K562 (cell line): ENCODE measurements around the gene EPHX1. TPM values are rescaled to one million over a fixed set of nuclear protein-coding genes. Genes with fewer than 3 reads are reported as not detected.

Source experiments
- ATAC-seq: fragments of 200-7000 bp; cut with Tn5 transposase; 3 replicates; pipeline ENCODE4 v1.9.1; 2020; ENCODE audit warnings: moderate library complexity
- BruUV-seq: library from RNA; stranded (reverse); fragments of 400-500 nt; replicated peaks from 2 replicates; lab custom pipeline; 2021; lab: Mats Ljungman, UMichigan
- CTCF ChIA-PET: fragments of 300-600 bp; formaldehyde crosslinking; extraction: SDS; loops from one replicate; lab custom pipeline; 2021; ENCODE audit warnings: low intra/inter-chr PET ratio; lab: Yijun Ruan, JAX
- POLR2A ChIA-PET: fragments of 300-600, 350-650 bp; sonication (Branson Sonifier 250); formaldehyde crosslinking; extraction: SDS; loops from one replicate; lab custom pipeline; 2021; ENCODE audit warnings: antibody characterized with exemption, inconsistent platforms; lab: Yijun Ruan, JAX
- DNase-seq, 4 experiments: peaks; one replicate each; pipeline versions ENCODE4 v3.0.0 to v3.0.0-alpha.2; 2011 to 2018; ENCODE audit warnings: low spot score in 3 of 4, mixed read lengths in 3 of 4; ENCODE audit errors: extremely low read depth in 1 of 4
- FAIRE-seq: peaks from 2 replicates; lab custom pipeline; 2011; peaks lifted over from hg19 to GRCh38; lab: Jason Lieb, UNC
- H2AFZ ChIP-seq: 2 replicates; pipeline ENCODE4 v1.6.0; 2011; ENCODE audit warnings: low read depth, low read length, control low read depth, inconsistent platforms
- H3K27ac ChIP-seq: fragments of 200-600 bp; 3 replicates; pipeline ENCODE4 v1.8.0; 2011; ENCODE audit warnings: low read depth, mild to moderate bottlenecking, control low read depth, inconsistent platforms, low read length, moderate library complexity, mixed read lengths; ENCODE audit errors: extremely low read depth
- H3K27me3 ChIP-seq, 2 experiments: fragments of 300-600 bp in 1 of 2; 2 replicates in 1 of 2; 3 replicates in 1 of 2; pipeline versions ENCODE4 v1.6.0 to v1.8.0; 2011; ENCODE audit warnings: inconsistent platforms in 2 of 2, low read length in 2 of 2, mild to moderate bottlenecking in 1 of 2, mixed read lengths in 1 of 2, moderate library complexity in 1 of 2; ENCODE audit not compliant: control insufficient read depth in 2 of 2, insufficient read depth in 2 of 2
- H3K36me3 ChIP-seq: fragments of 300-600 bp; 3 replicates; pipeline ENCODE4 v1.8.0; 2011; ENCODE audit warnings: mild to moderate bottlenecking, low read length, inconsistent platforms; ENCODE audit not compliant: control insufficient read depth, insufficient read depth
- H3K4me1 ChIP-seq, 2 experiments: fragments of 200-600 bp in 1 of 2; replicated peaks in 1 of 2; 2 replicates in 1 of 2; 3 replicates in 1 of 2; pipeline versions ENCODE4 v1.5.1 to v1.8.0; 2011; ENCODE audit warnings: inconsistent platforms in 2 of 2, low read length in 2 of 2, mild to moderate bottlenecking in 1 of 2, mixed read lengths in 1 of 2, moderate library complexity in 1 of 2; ENCODE audit not compliant: control insufficient read depth in 2 of 2, insufficient read depth in 2 of 2
- H3K4me2 ChIP-seq: 2 replicates; pipeline ENCODE4 v1.6.1; 2011; ENCODE audit warnings: low read length, control low read depth, inconsistent platforms, mixed read lengths; ENCODE audit not compliant: insufficient read depth
- H3K4me3 ChIP-seq: fragments of 200-600 bp; sonication (generic), shearing (Covaris generic); 2 replicates; pipeline ENCODE4 v1.5.1; 2016; ENCODE audit warnings: control low read depth, inconsistent platforms
- H3K79me2 ChIP-seq: fragments of 200-600 bp; 3 replicates; pipeline ENCODE4 v1.8.0; 2011; ENCODE audit warnings: low read length, inconsistent platforms; ENCODE audit not compliant: control insufficient read depth, insufficient read depth
- H3K9ac ChIP-seq, 2 experiments: 2 replicates each; pipeline versions ENCODE4 v1.6.0 to v1.6.1; 2011; ENCODE audit warnings: low read depth in 2 of 2, low read length in 2 of 2, control low read depth in 1 of 2, inconsistent platforms in 1 of 2, mild to moderate bottlenecking in 1 of 2, mixed read lengths in 1 of 2; ENCODE audit not compliant: insufficient read depth in 1 of 2
- H3K9me1 ChIP-seq: one replicate; pipeline ENCODE4 v1.6.0; 2011; ENCODE audit warnings: inconsistent platforms, mild to moderate bottlenecking, low read length, moderate library complexity; ENCODE audit not compliant: control insufficient read depth, insufficient read depth
- H3K9me3 ChIP-seq: replicated peaks from 2 replicates; pipeline ENCODE4 v1.5.1; 2011; ENCODE audit warnings: low read depth, low read length, inconsistent platforms; ENCODE audit not compliant: control insufficient read depth, insufficient read depth
- H4K20me1 ChIP-seq: replicated peaks from 2 replicates; pipeline ENCODE4 v1.6.1; 2011; ENCODE audit warnings: low read length, inconsistent platforms, mixed read lengths; ENCODE audit not compliant: control insufficient read depth, insufficient read depth
- DIDO1 ChIP-seq: fragments of 450-650 bp; IDR thresholded peaks from 2 replicates; pipeline ENCODE4 v1.6.1; 2016; ENCODE audit warnings: low read depth, missing biosample characterization, missing genetic modification characterization
- DMBX1 ChIP-seq: fragments of 250-450 bp; sonication (Bioruptor Pico); IDR thresholded peaks from 2 replicates; pipeline ENCODE4 v1.8.0; 2022; ENCODE audit warnings: inconsistent platforms, mild to moderate bottlenecking, moderate library complexity, borderline replicate concordance
- FOXK2 ChIP-seq, 2 experiments: fragments of 450-650 bp; IDR thresholded peaks in 1 of 2; conservative IDR thresholded peaks in 1 of 2; 2 replicates each; pipeline ENCODE4 v1.6.1; 2016; ENCODE audit warnings: low read depth in 2 of 2, mild to moderate bottlenecking in 1 of 2
- GABPA ChIP-seq: fragments of 200-800 bp; sonication (Bioruptor generic); conservative IDR thresholded peaks from 2 replicates; pipeline ENCODE4 v1.6.1; 2016; ENCODE audit warnings: low read depth, missing genetic modification characterization, missing compliant biosample characterization
- SFPQ ChIP-seq: fragments of 200-400 bp; formaldehyde crosslinking; IDR thresholded peaks from 2 replicates; pipeline ENCODE4 v1.6.1; 2017; ENCODE audit warnings: mild to moderate bottlenecking, low read depth, low read length, moderate library complexity
- ZFX ChIP-seq: sonication (generic); formaldehyde crosslinking; IDR thresholded peaks from 2 replicates; pipeline ENCODE4 v1.8.0; 2022; ENCODE audit warnings: mild to moderate bottlenecking, missing genetic modification reagents, moderate library complexity
- ZNF347 ChIP-seq: fragments of 450-650 bp; formaldehyde crosslinking; IDR thresholded peaks from 2 replicates; pipeline ENCODE4 v1.4.0; 2020; ENCODE audit warnings: low read depth, mild to moderate bottlenecking, moderate library complexity
- ZNF830 ChIP-seq: fragments of 250-450 bp; sonication (Bioruptor Pico); IDR thresholded peaks from 2 replicates; pipeline ENCODE4 v1.5.0; 2021; ENCODE audit warnings: mild to moderate bottlenecking
- WGBS: fragments of 100-300 bp; shearing (Covaris generic); methylation state at CpG from one replicate; pipeline ENCODE4 v1.1.6; 2016; ENCODE audit warnings: low coverage, mixed read lengths; ENCODE audit not compliant: insufficient coverage; ENCODE audit errors: missing lambda C conversion rate; 5-methylcytosine and 5-hydroxymethylcytosine counted together
- in situ Hi-C: fragments of 300-500 bp; cut with MboI; formaldehyde crosslinking; loops from 4 replicates; pipeline ENCODE4 v1.15.0; 2018; ENCODE audit warnings: inconsistent platforms, mixed read lengths
- intact Hi-C: fragments of 100-400 bp; cut with micrococcal nuclease; formaldehyde crosslinking; loops from 2 replicates; pipeline ENCODE4 v1.14.2; 2022
- polyA plus RNA-seq, 8 experiments: library from polyadenylated mRNA; depleted of rRNA in 4 of 8; stranded (reverse) in 5 of 8; unstranded in 3 of 8; fragments of >200 nt; fragmentation: Nextera tagmentation in 2 of 8; fragmentation: Illumina TruSeq in 1 of 8; extraction: Ambion mirVana in 2 of 8; extraction: Trizol in 1 of 8; gene quantifications; 2 replicates each; pipeline versions ENCODE4 v1.2.1 to v1.2.3, GENCODE V29; 2011 to 2014; ENCODE audit warnings: inconsistent platforms in 1 of 8, missing spikeins in 1 of 8
- total RNA-seq, 7 experiments: library from RNA; depleted of rRNA in 6 of 7; stranded (reverse); fragments of >200 nt in 6 of 7; fragmentation: Illumina TruSeq in 2 of 7; extraction: Trizol in 2 of 7; gene quantifications; 2 replicates each; pipeline versions ENCODE4 v1.2.1 to v1.2.3, GENCODE V29; 2011 to 2021; ENCODE audit warnings: low replicate concordance in 1 of 7

The EPHX1 gene
- total and polyA plus RNA-seq, 9 of the 15 experiments (the other 6 are each of a cell fraction or from before 2014, with no cell fraction given): 0.21 to 27.0 (median 6.7) TPM

- 76% methylated on average over 17 of the region's 17 CpGs for WGBS
- CTCF ChIA-PET: no interaction called here
- Histone ChIP-seq H2AFZ (no peak overlapping the region), H3K27me3 (no peaks in the 10 kb centered on the region), H3K36me3 (no peaks in the 10 kb centered on the region), H3K4me3 (no peak overlapping the region), H3K9ac (peak overlapping the region in 1 of 2 experiments; percentile 61; a peak in 1 of 4 replicates), H3K9me1 (no peaks in the 10 kb centered on the region), H3K9me3 (no peaks in the 10 kb centered on the region), H3K79me2 (no peaks in the 10 kb centered on the region), H4K20me1 (no peaks in the 10 kb centered on the region; the same call in 1 of the 2 replicates), H3K27ac (no peak overlapping the region), H3K4me1 (peaks cover 33 to 35% of the 10 kb centered on the region in 2 experiments), H3K4me2 (no peak overlapping the region)
- TF ChIP-seq SFPQ (no peak), ZNF347 (CRISPR knock-in tag) (no peak), ZNF830 (CRISPR knock-in tag) (no peak), DMBX1 (CRISPR knock-in tag) (no peak), DIDO1 (tag) (no peak), ZFX (CRISPR knock-in tag) (no peak), GABPA (no peak), FOXK2 (conservative IDR thresholded peaks at IDR 0.05 in 1 of 2, IDR thresholded peaks at IDR 0.05 in 1 of 2; ENCODE audit: low read depth in 2 of 2) (no peak)
- DNase-seq (no peak), FAIRE-seq (no peak), ATAC-seq (no peak)
- in situ Hi-C loops: no loop called here
- intact Hi-C loops: no loop called here
- BruUV-seq: no TSS peak
- POLR2A ChIA-PET: interaction anchor here (1.2 kb wide), 1 partner anchor 11 kb away, joined by 3 read pairs; no protein-coding TSS in a partner anchor
Measured at GRCh38 chr1:225815526-225816178, 5.7 kb downstream of the EPHX1 start.
